Activated T-cell treated with anti-CD3 and anti-CD28 coated beads for 48 hours (primary cell): ENCODE measurements around the gene POLD4.
A peak's percentile ranks its signal among the peaks of the same experiment; 100 is the strongest.

Experiments used
- DNase-seq: peaks from one replicate; pipeline ENCODE4 v3.0.0-alpha.2; 2020; ENCODE audit warnings: low read depth

POLD4 gene

DNA sequence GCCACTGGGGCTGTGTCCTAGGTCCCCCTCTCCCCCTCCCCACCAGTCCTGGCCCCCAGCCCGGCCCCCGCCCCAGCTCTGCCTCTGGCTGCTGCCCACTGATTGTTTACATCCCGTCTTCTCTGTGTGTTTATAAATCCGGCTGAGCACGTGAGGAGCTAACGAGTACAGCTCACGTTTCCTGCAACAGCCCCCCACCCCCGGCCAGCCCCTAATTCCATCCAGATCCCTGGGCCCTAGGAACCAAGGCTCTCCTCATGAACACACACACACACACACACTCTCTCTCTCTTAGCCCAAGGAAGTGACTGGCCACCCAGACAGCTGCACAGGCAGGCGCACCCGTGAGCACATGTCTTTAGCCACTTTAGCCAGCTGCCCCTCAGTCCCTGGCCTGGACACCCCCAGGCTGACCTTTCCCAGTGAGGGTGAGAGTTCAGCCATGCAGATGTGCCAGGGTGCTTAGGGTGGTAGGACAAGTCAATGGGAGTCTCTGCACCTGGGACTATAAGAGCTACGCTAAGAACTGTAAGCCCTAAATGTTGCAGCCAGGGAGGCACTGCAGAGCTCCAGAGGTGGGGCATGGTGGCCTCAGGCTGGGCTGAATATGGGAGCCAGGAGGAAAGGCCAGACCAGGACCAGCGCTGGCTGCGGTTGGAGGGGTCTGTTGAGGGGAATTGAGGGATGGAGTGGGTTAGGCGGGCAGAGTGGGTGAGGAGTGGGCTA lies 17.2 kb upstream of the POLD4 start:
- no peak for DNase-seq

GRCh38 chr11:67369801-67370284 lies 16.5 kb upstream of the POLD4 start:
- no peak for DNase-seq

GRCh38 chr11:67369275-67369674 lies 15.9 kb upstream of the POLD4 start:
- DNase-seq: no peak

DNA sequence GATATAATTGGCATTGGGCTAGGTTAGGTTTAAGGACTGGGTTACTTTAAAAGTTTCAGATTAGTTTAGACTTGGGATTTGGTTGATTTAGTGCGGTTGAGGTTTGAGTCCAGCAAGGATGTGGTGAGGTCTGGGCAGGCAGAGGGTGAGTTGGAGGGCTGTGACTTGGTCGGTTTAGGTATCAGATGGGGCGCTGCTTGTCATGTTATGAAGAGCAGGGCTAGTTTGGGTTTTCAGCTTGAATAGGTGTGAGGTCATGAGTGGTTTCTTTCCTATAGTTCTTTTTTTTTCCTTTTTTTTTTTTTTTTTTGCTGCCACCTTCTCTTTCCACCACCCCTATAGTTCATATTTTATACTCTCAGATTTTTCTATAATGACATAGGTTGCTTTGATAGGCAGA lies 15.3 kb upstream of the POLD4 start:
- no peak for DNase-seq

DNA sequence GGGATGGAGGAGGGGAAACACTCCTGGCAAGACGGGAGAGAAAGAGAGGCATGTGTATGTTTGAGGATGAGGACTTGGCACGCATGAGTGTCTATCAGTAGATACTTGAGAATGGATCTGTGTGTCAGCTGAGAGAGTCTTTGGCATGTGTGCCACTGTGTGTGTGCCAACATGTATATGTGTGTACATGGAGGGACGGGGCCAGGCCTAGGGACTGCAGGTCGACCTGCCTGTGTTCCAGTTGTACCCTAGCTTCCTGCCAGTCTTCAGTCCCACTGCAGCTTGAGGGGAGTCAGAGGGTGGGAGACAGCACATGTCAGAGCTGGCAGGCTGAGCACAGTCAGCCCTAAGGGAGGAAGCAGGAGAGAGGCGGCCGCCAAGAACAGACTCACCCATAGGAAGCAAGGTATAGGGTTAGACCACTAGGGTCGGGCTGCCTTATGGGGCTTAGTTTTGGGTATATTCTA lies 14.4 kb upstream of the POLD4 start:
- DNase-seq: no peak

DNA sequence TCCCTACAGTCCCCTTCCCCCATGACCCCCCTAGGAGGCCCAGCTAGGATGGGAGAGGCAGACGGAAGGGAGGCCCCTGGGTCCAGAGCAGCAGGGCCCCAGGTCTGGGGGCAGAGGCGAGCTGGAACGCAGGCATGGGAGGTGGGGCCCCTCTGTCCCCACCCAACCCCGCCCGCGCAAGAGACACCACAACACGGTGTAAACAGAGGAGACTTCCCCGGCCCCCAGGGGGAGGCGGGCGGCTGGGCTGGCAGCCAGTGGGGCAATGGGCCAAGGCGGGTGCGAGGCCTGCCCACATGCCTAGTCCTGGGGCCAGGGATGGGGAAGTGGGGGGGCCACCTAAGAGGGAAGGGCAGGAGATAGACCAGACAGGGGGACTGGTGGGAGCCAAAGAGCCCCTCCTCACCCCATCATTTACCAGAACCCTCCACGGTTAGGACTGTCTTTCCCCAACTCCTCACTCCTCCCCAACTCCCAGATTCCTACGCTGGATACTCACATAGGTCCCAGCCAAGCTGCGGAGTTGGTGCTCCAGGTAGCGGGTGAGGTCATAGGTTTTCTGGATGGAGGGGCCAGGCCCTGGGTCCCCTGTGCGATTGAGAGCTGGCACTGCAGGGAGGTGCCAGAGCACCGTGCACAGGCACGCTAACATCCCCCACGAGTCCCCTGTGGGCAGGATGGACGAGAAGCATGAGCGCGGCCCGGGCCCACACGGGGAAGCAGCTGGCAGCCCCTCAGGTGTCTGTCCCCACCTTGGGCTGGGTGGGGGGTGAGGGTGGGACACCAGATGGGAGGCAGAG lies 13.8 kb upstream of the POLD4 start:
- DNase-seq: no peak

- DNase-seq: no peak
Observed at GRCh38 chr11:67366546-67366945, 13.2 kb upstream of the POLD4 start.

GRCh38 chr11:67365736-67366444 lies 12.5 kb upstream of the POLD4 start:
- DNase-seq: no peak

- DNase-seq: no peak
Observed at GRCh38 chr11:67364783-67365722, 11.7 kb upstream of the POLD4 start.

DNA sequence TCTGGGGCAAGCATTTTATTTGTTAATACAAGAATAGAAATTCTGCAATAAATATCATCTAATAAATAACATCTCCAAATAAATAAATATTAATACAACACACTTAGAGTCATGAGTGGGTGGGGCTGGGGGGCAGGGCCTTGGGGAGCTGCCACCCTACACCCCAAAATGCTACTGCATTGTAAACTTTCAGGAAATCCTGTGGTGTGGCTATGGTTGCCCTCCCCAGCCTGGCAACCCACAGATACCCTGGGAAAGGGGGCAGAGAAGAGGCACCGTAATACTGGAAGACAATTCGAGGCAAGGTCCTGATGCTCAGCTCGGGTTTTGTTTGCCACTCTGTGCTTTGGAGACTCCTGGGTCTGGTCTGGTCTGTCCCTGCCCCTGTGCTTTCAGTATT lies 10.8 kb upstream of the POLD4 start:
- DNase-seq: no peak

DNA sequence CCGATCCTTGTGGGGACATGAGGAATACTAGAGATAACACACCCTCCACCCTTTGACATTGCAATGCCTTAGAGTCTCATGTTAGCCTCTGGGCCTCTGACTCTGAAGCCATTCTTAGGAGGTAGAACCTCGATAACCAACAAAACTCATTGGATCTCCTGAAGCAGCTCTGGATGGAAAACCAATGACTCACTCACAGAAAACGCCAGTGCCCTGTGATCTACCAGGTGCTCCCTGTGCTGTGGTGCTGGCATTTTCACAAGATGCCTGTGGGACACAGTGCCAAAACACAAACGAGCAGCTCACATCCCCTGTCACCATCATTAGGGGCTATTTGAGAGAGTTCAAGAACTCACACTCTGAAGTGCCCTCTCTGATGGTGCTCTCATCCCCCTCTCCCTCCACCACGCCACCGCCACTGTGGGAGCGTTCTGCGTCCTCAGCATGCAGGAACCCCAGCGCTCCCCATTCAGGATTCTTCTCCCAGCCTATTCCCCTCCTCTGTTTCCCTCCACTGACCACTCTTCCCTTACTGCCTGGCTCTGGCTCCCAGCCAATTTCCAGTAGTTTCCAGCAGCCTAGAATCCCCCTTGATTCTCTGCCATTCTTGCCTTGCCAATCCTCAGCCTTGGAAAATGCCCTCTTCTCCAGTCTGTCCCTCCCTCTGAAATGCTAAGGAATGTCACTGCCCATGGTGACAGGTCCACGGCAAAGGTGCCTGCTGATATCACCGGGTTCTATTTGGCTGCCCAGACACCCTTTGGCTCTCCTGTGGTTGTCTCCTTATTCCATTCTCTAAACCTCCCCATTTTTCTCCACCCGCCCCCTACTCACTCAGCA lies 4.7 kb upstream of the POLD4 start:
- DNase-seq: no peak

DNA sequence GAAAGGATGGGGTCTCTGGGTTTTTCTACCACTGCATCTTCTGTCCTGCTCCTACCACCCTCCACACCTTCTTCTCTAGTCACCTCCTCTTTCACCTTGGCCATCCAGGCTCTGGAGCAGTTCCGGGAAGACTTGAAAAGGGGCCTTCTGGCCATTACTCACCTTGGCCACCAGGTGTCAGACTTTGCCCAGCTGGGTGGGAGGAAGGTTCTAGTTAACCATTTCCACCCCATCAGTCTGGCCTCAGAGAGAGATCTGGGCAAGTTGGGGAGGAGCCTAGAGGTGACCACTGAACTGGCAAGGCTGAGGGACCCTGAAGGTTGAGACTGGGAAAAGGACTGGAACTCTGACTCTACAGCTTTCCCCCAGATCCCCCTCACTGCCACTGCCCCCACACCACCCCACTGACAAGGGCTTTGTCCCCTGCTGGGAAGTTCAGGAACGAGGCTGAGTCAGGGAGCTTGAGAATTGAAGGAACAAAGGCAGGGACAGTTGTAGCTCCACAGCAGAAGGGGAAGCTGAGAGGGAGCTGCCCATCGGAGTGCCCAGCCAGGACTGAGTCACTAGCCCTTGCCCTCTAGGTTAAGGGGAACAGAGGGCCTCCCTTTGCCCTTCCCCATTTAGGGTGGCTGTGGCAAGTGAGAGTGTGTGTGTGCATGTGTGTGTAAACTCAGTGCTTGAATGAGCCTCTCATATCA lies 3.7 kb upstream of the POLD4 start:
- peak; percentile 62 for DNase-seq

- no peak for DNase-seq
Observed at GRCh38 chr11:67356387-67356863, 3.1 kb upstream of the POLD4 start.

DNA sequence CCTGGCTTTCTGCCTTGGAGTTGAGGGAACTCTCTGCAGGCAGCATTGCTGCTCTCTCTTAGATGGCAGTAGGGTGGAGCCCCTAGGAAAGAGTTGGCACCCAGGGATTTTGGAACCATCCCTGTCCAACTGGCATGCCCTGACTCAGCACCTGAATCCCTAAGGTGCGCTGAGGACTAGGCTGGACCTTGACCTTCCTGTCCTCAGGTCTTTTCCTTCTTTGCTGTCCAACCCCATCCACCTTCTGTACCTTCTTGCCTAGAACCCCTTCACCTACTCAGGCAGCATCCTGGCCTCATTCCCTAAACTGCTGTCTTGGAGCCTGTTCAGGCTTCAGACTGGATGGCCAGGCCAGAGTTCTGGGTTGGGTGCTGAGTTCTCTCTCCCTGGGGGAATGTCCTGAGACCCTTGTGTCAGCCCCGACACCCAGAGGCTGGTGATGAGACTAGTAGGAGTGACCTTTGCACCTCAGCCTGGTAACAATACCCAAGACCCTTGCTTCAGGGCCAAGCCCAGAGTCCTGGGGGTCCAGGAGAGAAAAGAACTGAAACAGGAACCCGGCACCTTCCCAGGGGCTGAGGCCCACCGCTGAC lies 2.5 kb upstream of the POLD4 start:
- no peak for DNase-seq

DNA sequence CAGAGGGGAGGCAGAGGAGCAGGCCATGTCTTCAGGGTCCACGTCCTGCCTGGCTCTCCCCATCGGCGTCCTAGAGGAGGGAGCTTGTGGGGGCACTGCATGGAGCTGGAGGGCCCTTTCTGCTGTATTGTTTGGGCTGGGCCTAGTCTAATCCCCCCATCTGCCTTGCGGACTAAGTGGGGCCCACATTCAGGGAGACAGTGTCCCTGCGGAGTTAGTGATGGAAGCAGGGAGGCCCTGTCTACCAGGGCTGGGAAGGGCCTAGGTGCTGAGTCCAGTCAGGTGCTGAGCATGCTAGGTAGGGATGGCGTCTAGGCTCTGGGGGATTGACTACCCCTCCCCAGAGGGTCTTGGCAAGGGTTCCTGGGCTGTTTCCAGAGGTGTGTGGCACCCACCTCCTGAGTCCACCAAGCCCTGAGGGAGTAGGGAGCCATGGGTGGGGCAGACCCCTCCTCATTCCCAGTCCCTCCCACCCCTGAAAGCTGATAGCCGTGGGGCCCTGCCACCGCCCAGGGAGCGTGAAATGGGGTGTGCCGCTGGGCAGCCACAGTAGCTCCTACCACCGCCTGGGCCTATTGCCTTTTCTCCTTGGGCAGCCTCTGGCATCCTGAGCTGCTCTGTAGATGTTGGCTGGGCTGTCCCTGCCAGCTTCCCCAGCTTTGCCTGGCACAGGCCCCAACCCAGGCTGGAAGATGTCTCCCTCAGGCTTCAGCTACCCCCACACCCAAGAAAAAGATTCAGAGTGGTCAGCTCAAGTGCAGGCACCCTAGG lies 1.9 kb upstream of the POLD4 start:
- DNase-seq: no peak

GRCh38 chr11:67354075-67355022 lies 1.0 kb upstream of the POLD4 start:
- no peak for DNase-seq

GRCh38 chr11:67352546-67353316 lies 615 bp downstream of the POLD4 start:
- no peak for DNase-seq
